HG02943 (cell line): Measurements from ENCODE around the gene DYNC1I2.

Experiments
- ATAC-seq: cut with Tn5 transposase; IDR thresholded peaks from one replicate; pipeline ENCODE4 v1.9.1; 2021; ENCODE audit warnings: mild to moderate bottlenecking, low read depth, moderate library complexity; ENCODE audit not compliant: unreplicated experiment

Gene DYNC1I2

GRCh38 chr2:171687287-171688128 is at the start of gene DYNC1I2:
DYNC1I2 (plus strand) TSS chr2:171687469; CDS start chr2:171690156, 2,687 bp downstream.
- peak; percentile 91 for ATAC-seq

- no peak for ATAC-seq
Observed at GRCh38 chr2:171651667-171652415, 35.4 kb upstream of the DYNC1I2 start.

- ATAC-seq, result no peak
Observed at GRCh38 chr2:171652416-171652785, 34.9 kb upstream of the DYNC1I2 start.

- ATAC-seq, result no peak
Observed at GRCh38 chr2:171655586-171655985, 31.7 kb upstream of the DYNC1I2 start.

GRCh38 chr2:171667041-171667440 is 20.2 kb upstream of the DYNC1I2 start:
- ATAC-seq, result no peak

GRCh38 chr2:171668183-171668582 is 19.1 kb upstream of the DYNC1I2 start:
- no peak for ATAC-seq

GRCh38 chr2:171669121-171669520 is 18.1 kb upstream of the DYNC1I2 start:
- no peak for ATAC-seq

GRCh38 chr2:171670655-171671054 is 16.6 kb upstream of the DYNC1I2 start:
- ATAC-seq, result no peak

GRCh38 chr2:171671867-171672266 is 15.4 kb upstream of the DYNC1I2 start:
- no peak for ATAC-seq

GRCh38 chr2:171673905-171674304 is 13.4 kb upstream of the DYNC1I2 start:
- no peak for ATAC-seq

GRCh38 chr2:171675810-171676345 is 11.4 kb upstream of the DYNC1I2 start:
- no peak for ATAC-seq

- ATAC-seq, result no peak
Observed at GRCh38 chr2:171678619-171679018, 8.7 kb upstream of the DYNC1I2 start.

- ATAC-seq, result peak; percentile 17
Observed at GRCh38 chr2:171688129-171688465, 828 bp downstream of the DYNC1I2 start.

- no peak for ATAC-seq
Observed at GRCh38 chr2:171692331-171692730, 5.1 kb downstream of the DYNC1I2 start.

GRCh38 chr2:171702781-171703556 is 15.7 kb downstream of the DYNC1I2 start:
- ATAC-seq, result no peak

- no peak for ATAC-seq
Observed at GRCh38 chr2:171703574-171704347, 16.5 kb downstream of the DYNC1I2 start.

GRCh38 chr2:171706152-171706803 is 19.0 kb downstream of the DYNC1I2 start:
- ATAC-seq, result no peak

GRCh38 chr2:171707752-171708151 is 20.5 kb downstream of the DYNC1I2 start:
- no peak for ATAC-seq

GRCh38 chr2:171709011-171709685 is 21.9 kb downstream of the DYNC1I2 start:
- no peak for ATAC-seq
